H1 (cell line): ENCODE results near the gene LYPD1. TPM values are rescaled to one million over a fixed set of nuclear protein-coding genes. Genes with fewer than 3 reads are reported as not detected.

ENCODE experiments used
- CBX8 ChIP-seq: fragments of 300-800, 300-1000 bp; sonication (generic); IDR thresholded peaks from 2 replicates; pipeline ENCODE4 v1.7.1; 2016; ENCODE audit warnings: low read depth, low read length, borderline replicate concordance
- EGR1 ChIP-seq: IDR thresholded peaks from 2 replicates; pipeline ENCODE4 v1.6.1; 2011; ENCODE audit warnings: low read depth, low read length, borderline replicate concordance
- JUND ChIP-seq: IDR thresholded peaks from 2 replicates; pipeline ENCODE4 v1.6.1; 2011; ENCODE audit warnings: mild to moderate bottlenecking, improper control_type of control experiment, low read length
- NANOG ChIP-seq: IDR thresholded peaks from 2 replicates; pipeline ENCODE4 v1.6.1; 2011; ENCODE audit warnings: low read length, low read depth, mild to moderate bottlenecking, inconsistent platforms; ENCODE audit not compliant: insufficient read depth, poor library complexity, severe bottlenecking
- POLR2A ChIP-seq, 2 experiments: IDR thresholded peaks; 1 replicate in 1 of 2; 2 replicates in 1 of 2; pipeline ENCODE4 v1.6.1; 2011; ENCODE audit warnings: low read depth in 2 of 2, low read length in 2 of 2, mild to moderate bottlenecking in 2 of 2; ENCODE audit errors: control extremely low read depth in 1 of 2
- SP4 ChIP-seq: IDR thresholded peaks from 2 replicates; pipeline ENCODE4 v1.6.1; 2012; ENCODE audit warnings: low read length, inconsistent platforms
- TAF1 ChIP-seq: IDR thresholded peaks from 2 replicates; pipeline ENCODE4 v1.6.1; 2011; ENCODE audit warnings: mild to moderate bottlenecking, low read depth, low read length
- TBP ChIP-seq: IDR thresholded peaks from 2 replicates; pipeline ENCODE4 v1.6.1; 2011; ENCODE audit warnings: low read depth, low read length, improper control_type of control experiment
- USF2 ChIP-seq: IDR thresholded peaks from 2 replicates; pipeline ENCODE4 v1.6.1; 2011; ENCODE audit warnings: low read length, improper control_type of control experiment
- polyA plus RNA-seq, 7 experiments: library from polyadenylated mRNA; depleted of rRNA in 3 of 7; stranded (reverse) in 5 of 7; unstranded in 2 of 7; fragments of >200 nt in 5 of 7; fragments of 200-250 nt in 2 of 7; gene quantifications; 1 replicate in 5 of 7; 2 replicates in 1 of 7; 4 replicates in 1 of 7; pipeline versions ENCODE4 v1.2.1 to v1.2.3, GENCODE V29; 2011 to 2013; ENCODE audit warnings: missing spikeins in 2 of 7, mixed read lengths in 2 of 7
- total RNA-seq: library from RNA; stranded (reverse); fragmentation: NEBNext Ultra II Directional; extraction: Animal tissue kit (Norgen Biotek cat#: 25700); gene quantifications from 2 replicates; pipeline ENCODE4 v1.2.1, GENCODE V29; 2021

LYPD1 gene
- total and polyA plus RNA-seq, 2 of the 8 experiments (the other 6 are each of a cell fraction or from before 2014, with no cell fraction given), result 1.9 to 2.7 TPM

- TF ChIP-seq USF2 (no peak), POLR2A (IDR thresholded peaks at IDR 0.05; ENCODE audit: control extremely low read depth in 1 of 2, low read depth in 2 of 2, low read length in 2 of 2) (no peak), EGR1 (no peak), JUND (no peak), TBP (no peak), SP4 (no peak), TAF1 (no peak), NANOG (no peak), CBX8 (no peak)
Measured at GRCh38 chr2:132597831-132598230, 72.2 kb downstream of the LYPD1 start (continued).
